GM12878 (cell line): ENCODE measurements around the gene UBE2C. TPM values are rescaled to one million over a fixed set of nuclear protein-coding genes. Genes with fewer than 3 reads are reported as not detected.

ENCODE experiments used
- ATAC-seq: fragments of 200-7000 bp; cut with Tn5 transposase; 3 replicates; pipeline ENCODE4 v1.9.1; 2020; ENCODE audit warnings: mild to moderate bottlenecking, moderate library complexity
- BruUV-seq: library from RNA; stranded (reverse); fragments of 400-500 nt; replicated peaks from 2 replicates; lab custom pipeline; 2021; lab: Mats Ljungman, UMichigan
- CTCF ChIA-PET: fragments of 300-600 bp; sonication (Branson Sonifier 250); formaldehyde crosslinking; extraction: SDS; loops from one replicate; lab custom pipeline; 2021; ENCODE audit warnings: inconsistent platforms; lab: Yijun Ruan, JAX
- POLR2A ChIA-PET: fragments of 350-600 bp; formaldehyde crosslinking; extraction: SDS; loops from one replicate; lab custom pipeline; 2021; ENCODE audit warnings: inconsistent platforms; lab: Charles Lee
- RAD21 ChIA-PET: fragments of 300-600 bp; sonication (Branson Sonifier 250); formaldehyde crosslinking; loops from one replicate; lab custom pipeline; 2023; ENCODE audit warnings: antibody characterized with exemption; ENCODE audit not compliant: unreplicated experiment; lab: Charles Lee
- SMC1A ChIA-PET: fragments of 300-600 bp; sonication (Branson Sonifier 250); formaldehyde crosslinking; loops from one replicate; lab custom pipeline; 2023; ENCODE audit not compliant: unreplicated experiment, uncharacterized antibody; lab: Charles Lee
- DNase-seq: peaks from one replicate; pipeline ENCODE4 v3.0.0-alpha.2; 2011; ENCODE audit warnings: low read depth, low spot score
- FAIRE-seq: peaks from 3 replicates; lab custom pipeline; 2011; peaks lifted over from hg19 to GRCh38; lab: Jason Lieb, UNC
- H2AFZ ChIP-seq: 2 replicates; pipeline ENCODE4 v1.6.0; 2011; ENCODE audit warnings: low read depth, low read length, control low read depth; ENCODE audit not compliant: control insufficient read depth
- H3K27ac ChIP-seq: 2 replicates; pipeline ENCODE4 v1.5.1; 2011; ENCODE audit warnings: control low read depth; ENCODE audit not compliant: control insufficient read depth, insufficient read depth
- H3K27me3 ChIP-seq, 2 experiments: replicated peaks in 1 of 2; 2 replicates each; pipeline versions ENCODE4 v1.6.0 to v1.6.1; 2011; ENCODE audit warnings: low read length in 1 of 2; ENCODE audit not compliant: control insufficient read depth in 2 of 2, insufficient read depth in 2 of 2
- H3K36me3 ChIP-seq, 2 experiments: 2 replicates each; pipeline ENCODE4 v1.5.1; 2011; ENCODE audit warnings: low read length in 1 of 2; ENCODE audit not compliant: control insufficient read depth in 2 of 2, insufficient read depth in 2 of 2
- H3K4me1 ChIP-seq: 2 replicates; pipeline ENCODE4 v1.6.1; 2011; ENCODE audit warnings: mild to moderate bottlenecking, low read length, moderate library complexity, mixed read lengths; ENCODE audit not compliant: control insufficient read depth, insufficient read depth
- H3K4me2 ChIP-seq: 2 replicates; pipeline ENCODE4 v1.6.0; 2011; ENCODE audit warnings: control low read depth; ENCODE audit not compliant: control insufficient read depth, insufficient read depth
- H3K4me3 ChIP-seq: fragments of 200-600 bp; sonication (generic); 2 replicates; pipeline ENCODE4 v1.5.1; 2016
- H3K79me2 ChIP-seq: 2 replicates; pipeline ENCODE4 v1.6.0; 2011; ENCODE audit warnings: low read length; ENCODE audit not compliant: control insufficient read depth, insufficient read depth
- H3K9ac ChIP-seq: 2 replicates; pipeline ENCODE4 v1.8.0; 2011; ENCODE audit warnings: low read length, control low read depth, mixed read lengths; ENCODE audit not compliant: control insufficient read depth, insufficient read depth
- H3K9me3 ChIP-seq: replicated peaks from 3 replicates; pipeline ENCODE4 v1.5.1; 2011; ENCODE audit warnings: mild to moderate bottlenecking, low read length; ENCODE audit not compliant: control insufficient read depth, insufficient read depth
- H4K20me1 ChIP-seq: 2 replicates; pipeline ENCODE4 v1.6.0; 2011; ENCODE audit not compliant: control insufficient read depth, insufficient read depth
- EED ChIP-seq: sonication (generic); IDR thresholded peaks from 2 replicates; pipeline ENCODE4 v1.6.1; 2016; ENCODE audit warnings: antibody characterized with exemption, low read depth
- IKZF1 ChIP-seq: fragments of 450-650 bp; conservative IDR thresholded peaks from 2 replicates; pipeline ENCODE4 v1.6.1; 2017; ENCODE audit warnings: antibody characterized with exemption, mild to moderate bottlenecking
- IKZF2 ChIP-seq, 2 experiments: fragments of 450-650 bp; IDR thresholded peaks; 2 replicates each; pipeline ENCODE4 v1.6.1; 2017; ENCODE audit warnings: mild to moderate bottlenecking in 2 of 2, moderate library complexity in 2 of 2
- MTA2 ChIP-seq: fragments of 450-650 bp; IDR thresholded peaks from 2 replicates; pipeline ENCODE4 v1.6.1; 2016; ENCODE audit warnings: low read depth, mild to moderate bottlenecking, moderate library complexity
- PKNOX1 ChIP-seq: fragments of 450-650 bp; IDR thresholded peaks from 2 replicates; pipeline ENCODE4 v1.6.1; 2016; ENCODE audit warnings: mild to moderate bottlenecking
- SPI1 ChIP-seq: IDR thresholded peaks from 2 replicates; pipeline ENCODE4 v1.6.1; 2011; ENCODE audit warnings: low read depth, mild to moderate bottlenecking, low read length, moderate library complexity, borderline replicate concordance; ENCODE audit not compliant: insufficient read depth
- WGBS: methylation state at CpG from one replicate; pipeline ENCODE4 v1.1.6; 2016; ENCODE audit warnings: low lambda C conversion rate; ENCODE audit not compliant: insufficient replicate concordance, insufficient coverage; ENCODE audit errors: missing lambda C conversion rate; 5-methylcytosine and 5-hydroxymethylcytosine counted together
- in situ Hi-C: fragments of 300-500 bp; cut with MboI; formaldehyde crosslinking; loops from 9 replicates; pipeline ENCODE4 v1.14.3; 2018; ENCODE audit warnings: mixed read lengths
- intact Hi-C: fragments of 100-400 bp; cut with micrococcal nuclease; formaldehyde crosslinking; loops from one replicate; pipeline ENCODE4 v1.14.2; 2022; ENCODE audit not compliant: unreplicated experiment
- polyA plus RNA-seq, 11 experiments: library from polyadenylated mRNA; depleted of rRNA in 4 of 11; unstranded in 6 of 11; stranded (reverse) in 5 of 11; fragments of >200 nt; fragmentation: Nextera tagmentation in 4 of 11; fragmentation: Illumina TruSeq in 1 of 11; extraction: Ambion mirVana in 4 of 11; extraction: Trizol in 1 of 11; gene quantifications; 1 replicate in 1 of 11; 2 replicates in 10 of 11; pipeline versions ENCODE4 v1.2.1 to v1.2.3, GENCODE V29; 2011 to 2016; ENCODE audit warnings: inconsistent platforms in 2 of 11, missing spikeins in 2 of 11, low read depth in 1 of 11
- total RNA-seq, 4 experiments: library from RNA; depleted of rRNA in 3 of 4; stranded (reverse); fragments of >200 nt in 3 of 4; fragmentation: Illumina TruSeq in 1 of 4; extraction: Trizol in 1 of 4; gene quantifications; 2 replicates each; pipeline versions ENCODE4 v1.2.1 to v1.2.3, GENCODE V29; 2013 to 2021
- TF ChIP-seq, protein P1 (sequence below): fragments of 450-650 bp; IDR thresholded peaks from 2 replicates; pipeline ENCODE4 v1.6.1; 2017; ENCODE audit warnings: antibody characterized with exemption, mild to moderate bottlenecking, moderate library complexity
- TF ChIP-seq, protein P2 (sequence below): IDR thresholded peaks from 2 replicates; pipeline ENCODE4 v1.6.1; 2012; ENCODE audit warnings: low read depth, low read length, improper control_type of control experiment

Gene UBE2C
- total and polyA plus RNA-seq, 10 of the 15 experiments (the other 5 are each of a cell fraction or from before 2014, with no cell fraction given): 86.2 to 412 (median 176) TPM

DNA sequence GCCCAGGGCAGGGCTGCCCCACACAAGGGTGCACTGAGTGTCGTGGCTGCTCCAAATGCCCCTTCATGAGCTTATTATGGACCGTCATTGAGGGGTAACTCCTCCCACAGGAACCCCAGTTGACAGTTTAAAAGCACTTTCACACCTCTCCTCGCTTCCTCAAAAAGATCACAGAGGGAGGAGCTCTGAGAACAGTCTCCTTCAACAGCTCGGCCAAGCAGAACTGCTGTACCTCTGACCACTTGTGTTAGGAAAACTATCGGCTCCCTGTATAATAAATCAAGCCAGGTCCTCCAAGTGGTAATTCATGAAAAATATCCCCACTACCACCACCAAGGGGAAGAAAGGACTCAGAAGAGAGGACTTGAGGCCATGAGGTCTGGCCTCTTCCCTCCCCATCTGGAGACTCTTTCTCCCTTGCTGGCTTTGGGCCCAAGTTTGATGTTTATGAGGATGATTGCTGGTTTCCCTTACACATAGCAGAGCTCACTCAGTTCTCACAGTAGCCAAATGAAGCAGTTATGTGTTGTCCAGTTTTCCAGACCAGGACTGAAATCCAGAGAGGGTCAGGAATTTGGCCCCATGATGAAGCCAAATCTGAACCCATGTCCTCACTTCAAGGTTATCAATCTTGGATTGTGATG, 29.8 kb downstream of the UBE2C start:
- intact Hi-C loops (no loop called here), in situ Hi-C loops (no loop called here)
- Histone ChIP-seq H2AFZ (peak overlapping the region; percentile 37), H3K79me2 (no peaks in the 10 kb centered on the region), H3K4me1 (peaks cover 14% of the 10 kb centered on the region), H3K36me3 (peaks cover 5 to 12% of the 10 kb centered on the region in 2 experiments), H3K27me3 (no peaks in the 10 kb centered on the region), H4K20me1 (no peaks in the 10 kb centered on the region), H3K27ac (peak overlapping the region; percentile 63), H3K4me2 (0 out of 2 replicates have a peak overlapping the region, but pooled peaks have one; percentile 45), H3K9ac (no peak overlapping the region), H3K4me3 (no peak overlapping the region), H3K9me3 (no peaks in the 10 kb centered on the region)
- DNase-seq (peak; percentile 33), FAIRE-seq (peak; percentile 99), ATAC-seq (peak; percentile 98)
- TF ChIP-seq IKZF2 (IDR thresholded peaks at IDR 0.05) (peak; percentile 43 to 51; a peak in 2 of 4 replicates), MTA2 (0 out of 2 replicates have a peak, but pooled peaks have one; percentile 13), SPI1 (peak; percentile 84), IKZF1 (peak; percentile 47; the same call in 1 of the 2 replicates), PKNOX1 (0 out of 2 replicates have a peak, but pooled peaks have one; percentile 27), EED (peak; percentile 32; the same call in 1 of the 2 replicates)
- TF ChIP-seq, protein P1, sequence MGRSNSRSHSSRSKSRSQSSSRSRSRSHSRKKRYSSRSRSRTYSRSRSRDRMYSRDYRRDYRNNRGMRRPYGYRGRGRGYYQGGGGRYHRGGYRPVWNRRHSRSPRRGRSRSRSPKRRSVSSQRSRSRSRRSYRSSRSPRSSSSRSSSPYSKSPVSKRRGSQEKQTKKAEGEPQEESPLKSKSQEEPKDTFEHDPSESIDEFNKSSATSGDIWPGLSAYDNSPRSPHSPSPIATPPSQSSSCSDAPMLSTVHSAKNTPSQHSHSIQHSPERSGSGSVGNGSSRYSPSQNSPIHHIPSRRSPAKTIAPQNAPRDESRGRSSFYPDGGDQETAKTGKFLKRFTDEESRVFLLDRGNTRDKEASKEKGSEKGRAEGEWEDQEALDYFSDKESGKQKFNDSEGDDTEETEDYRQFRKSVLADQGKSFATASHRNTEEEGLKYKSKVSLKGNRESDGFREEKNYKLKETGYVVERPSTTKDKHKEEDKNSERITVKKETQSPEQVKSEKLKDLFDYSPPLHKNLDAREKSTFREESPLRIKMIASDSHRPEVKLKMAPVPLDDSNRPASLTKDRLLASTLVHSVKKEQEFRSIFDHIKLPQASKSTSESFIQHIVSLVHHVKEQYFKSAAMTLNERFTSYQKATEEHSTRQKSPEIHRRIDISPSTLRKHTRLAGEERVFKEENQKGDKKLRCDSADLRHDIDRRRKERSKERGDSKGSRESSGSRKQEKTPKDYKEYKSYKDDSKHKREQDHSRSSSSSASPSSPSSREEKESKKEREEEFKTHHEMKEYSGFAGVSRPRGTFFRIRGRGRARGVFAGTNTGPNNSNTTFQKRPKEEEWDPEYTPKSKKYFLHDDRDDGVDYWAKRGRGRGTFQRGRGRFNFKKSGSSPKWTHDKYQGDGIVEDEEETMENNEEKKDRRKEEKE: no peak
- TF ChIP-seq, protein P2, sequence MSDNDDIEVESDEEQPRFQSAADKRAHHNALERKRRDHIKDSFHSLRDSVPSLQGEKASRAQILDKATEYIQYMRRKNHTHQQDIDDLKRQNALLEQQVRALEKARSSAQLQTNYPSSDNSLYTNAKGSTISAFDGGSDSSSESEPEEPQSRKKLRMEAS: no peak
- ChIA-PET RAD21 (interaction anchor here (0.9 to 1.7 kb wide), 12 partner anchors 16 to 128 kb away, joined by 3 to 6 read pairs (median 4); partner anchors contain the start of genes ACOT8, CTSA, NEURL2 and PCIF1), POLR2A (interaction anchor here (0.7 to 2.3 kb wide), 9 partner anchors 9 to 118 kb away, joined by 3 to 10 read pairs (median 5); partner anchors contain the start of genes CTSA, NEURL2, SNX21 and UBE2C), SMC1A (interaction anchor here (0.6 to 2.1 kb wide), 13 partner anchors 8 to 170 kb away, joined by 3 to 4 read pairs (median 4); partner anchors contain the start of gene UBE2C), CTCF (interaction anchor here (1.0 to 3.8 kb wide), 8 partner anchors 9 to 128 kb away, joined by 3 to 18 read pairs (median 7); partner anchors contain the start of genes ACOT8, PCIF1, SNX21 and ZSWIM3)
- 3% methylated on average over 5 of the region's 5 CpGs for WGBS
- BruUV-seq: TSS peak; percentile 42
